GM12873 (cell line): Measurements from ENCODE around the gene RBM34.

Experiments
- CTCF ChIP-seq: IDR thresholded peaks from 2 replicates; pipeline ENCODE4 v1.5.1; 2012; ENCODE audit warnings: low read depth, mild to moderate bottlenecking, moderate library complexity, low read length, control low read depth; ENCODE audit not compliant: insufficient read depth; ENCODE audit errors: missing control alignments

The RBM34 gene

GRCh38 chr1:235101558-235102258 is 59.3 kb downstream of the RBM34 start:
- no peak for TF ChIP-seq CTCF

GRCh38 chr1:235100194-235100772 is 60.8 kb downstream of the RBM34 start:
- TF ChIP-seq CTCF = no peak

GRCh38 chr1:235098991-235099390 is 62.1 kb downstream of the RBM34 start:
- TF ChIP-seq CTCF = no peak

- no peak for TF ChIP-seq CTCF
Observed at GRCh38 chr1:235098547-235098946, 62.5 kb downstream of the RBM34 start.

GRCh38 chr1:235095938-235096562 is 65.0 kb downstream of the RBM34 start:
- TF ChIP-seq CTCF = no peak

- TF ChIP-seq CTCF = peak; percentile 96
Observed at GRCh38 chr1:235093696-235094592, 67.1 kb downstream of the RBM34 start.
